Measurements from ENCODE around the gene CSRNP3.

Gene CSRNP3

DNA sequence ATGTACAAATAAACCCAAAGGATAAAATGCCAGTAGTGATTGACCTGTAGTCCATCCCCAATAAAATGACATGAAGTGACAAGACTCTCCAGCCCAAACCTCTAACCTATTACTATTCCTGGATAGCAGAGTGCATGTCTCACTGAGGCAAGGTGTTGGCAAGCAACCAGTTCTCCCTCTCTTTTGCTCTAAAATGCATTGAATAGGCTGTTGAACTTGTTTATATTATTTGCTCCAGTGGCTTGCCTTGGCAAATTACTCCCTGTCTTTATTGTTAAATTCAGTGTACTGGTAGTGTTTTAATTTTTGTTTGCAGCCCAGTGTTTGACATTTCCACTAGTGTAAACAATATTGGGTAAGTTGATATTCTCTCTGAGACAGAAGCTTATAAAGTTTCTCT, 70.5 kb downstream of the CSRNP3 start:
- in situ Hi-C loops (cut with HindIII; ENCODE audit: low sequenced_read_pairs) = no loop called here
- TF ChIP-seq, protein P1, sequence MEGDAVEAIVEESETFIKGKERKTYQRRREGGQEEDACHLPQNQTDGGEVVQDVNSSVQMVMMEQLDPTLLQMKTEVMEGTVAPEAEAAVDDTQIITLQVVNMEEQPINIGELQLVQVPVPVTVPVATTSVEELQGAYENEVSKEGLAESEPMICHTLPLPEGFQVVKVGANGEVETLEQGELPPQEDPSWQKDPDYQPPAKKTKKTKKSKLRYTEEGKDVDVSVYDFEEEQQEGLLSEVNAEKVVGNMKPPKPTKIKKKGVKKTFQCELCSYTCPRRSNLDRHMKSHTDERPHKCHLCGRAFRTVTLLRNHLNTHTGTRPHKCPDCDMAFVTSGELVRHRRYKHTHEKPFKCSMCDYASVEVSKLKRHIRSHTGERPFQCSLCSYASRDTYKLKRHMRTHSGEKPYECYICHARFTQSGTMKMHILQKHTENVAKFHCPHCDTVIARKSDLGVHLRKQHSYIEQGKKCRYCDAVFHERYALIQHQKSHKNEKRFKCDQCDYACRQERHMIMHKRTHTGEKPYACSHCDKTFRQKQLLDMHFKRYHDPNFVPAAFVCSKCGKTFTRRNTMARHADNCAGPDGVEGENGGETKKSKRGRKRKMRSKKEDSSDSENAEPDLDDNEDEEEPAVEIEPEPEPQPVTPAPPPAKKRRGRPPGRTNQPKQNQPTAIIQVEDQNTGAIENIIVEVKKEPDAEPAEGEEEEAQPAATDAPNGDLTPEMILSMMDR (IDR thresholded peaks at IDR 0.05; ENCODE audit: low read depth, low read length) = no peak
- DNase-seq (ENCODE audit: low read depth, low spot score) = no peak
- no peak overlapping the region for H3K4me3 ChIP-seq (ENCODE audit: low read depth, low read length)

- in situ Hi-C loops (cut with HindIII; ENCODE audit: low sequenced_read_pairs) = no loop called here
- H3K4me3 ChIP-seq (ENCODE audit: low read depth, low read length) = no peak overlapping the region
- DNase-seq (ENCODE audit: low read depth, low spot score) = no peak
- TF ChIP-seq, protein P1 (IDR thresholded peaks at IDR 0.05; ENCODE audit: low read depth, low read length) = no peak
Observed at GRCh38 chr2:165544897-165545296, 75.4 kb downstream of the CSRNP3 start.

DNA sequence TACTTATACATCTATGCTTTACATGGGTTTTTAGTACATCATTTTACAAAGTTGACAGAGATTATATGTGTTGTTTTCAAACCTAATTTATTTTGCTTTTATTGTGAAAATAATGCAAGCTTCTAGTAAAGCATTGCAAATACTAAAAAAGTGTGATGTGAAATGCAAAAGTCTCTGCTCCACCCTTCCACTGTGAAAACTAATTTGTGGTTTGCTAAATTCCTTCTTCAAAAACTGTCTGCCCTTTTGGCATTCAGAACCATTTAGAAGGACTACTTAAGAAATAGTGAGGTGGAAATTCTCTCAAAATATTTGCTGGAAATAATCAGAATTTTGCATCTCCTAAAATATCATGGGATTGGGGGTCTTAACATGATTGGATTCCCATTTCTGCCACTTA, 78.4 kb downstream of the CSRNP3 start:
- TF ChIP-seq, protein P1 (IDR thresholded peaks at IDR 0.05; ENCODE audit: low read depth, low read length) = no peak
- in situ Hi-C loops (cut with HindIII; ENCODE audit: low sequenced_read_pairs) = no loop called here
- H3K4me3 ChIP-seq (ENCODE audit: low read depth, low read length) = no peak overlapping the region
- no peak for DNase-seq (ENCODE audit: low read depth, low spot score)

- TF ChIP-seq, protein P1 (IDR thresholded peaks at IDR 0.05; ENCODE audit: low read depth, low read length) = no peak
- no peak for DNase-seq (ENCODE audit: low read depth, low spot score)
- in situ Hi-C loops (cut with HindIII; ENCODE audit: low sequenced_read_pairs) = no loop called here
- no peak overlapping the region for H3K4me3 ChIP-seq (ENCODE audit: low read depth, low read length)
Observed at GRCh38 chr2:165549619-165550018, 80.1 kb downstream of the CSRNP3 start.

DNA sequence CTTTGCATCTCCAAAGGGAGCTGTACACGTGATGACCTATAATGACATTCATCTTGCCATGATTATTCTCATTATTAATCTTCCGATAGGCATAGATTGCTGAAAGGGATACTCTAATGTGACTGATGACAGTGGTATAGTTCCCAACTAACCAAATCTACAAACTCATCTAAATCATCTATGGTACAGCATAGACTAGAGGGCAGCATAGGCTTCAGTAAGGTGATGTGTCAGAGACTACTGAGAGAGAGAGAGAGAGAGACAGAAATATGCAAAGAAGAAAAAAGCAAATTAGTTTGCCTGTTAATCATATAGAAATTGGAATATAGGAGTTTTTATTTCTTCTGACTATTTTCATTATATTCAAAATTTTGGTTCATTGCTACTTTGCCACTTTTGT, 89.3 kb downstream of the CSRNP3 start:
- TF ChIP-seq, protein P1 (IDR thresholded peaks at IDR 0.05; ENCODE audit: low read depth, low read length) = no peak
- H3K4me3 ChIP-seq (ENCODE audit: low read depth, low read length) = no peak overlapping the region
- in situ Hi-C loops (cut with HindIII; ENCODE audit: low sequenced_read_pairs) = no loop called here
- DNase-seq (ENCODE audit: low read depth, low spot score) = no peak

DNA sequence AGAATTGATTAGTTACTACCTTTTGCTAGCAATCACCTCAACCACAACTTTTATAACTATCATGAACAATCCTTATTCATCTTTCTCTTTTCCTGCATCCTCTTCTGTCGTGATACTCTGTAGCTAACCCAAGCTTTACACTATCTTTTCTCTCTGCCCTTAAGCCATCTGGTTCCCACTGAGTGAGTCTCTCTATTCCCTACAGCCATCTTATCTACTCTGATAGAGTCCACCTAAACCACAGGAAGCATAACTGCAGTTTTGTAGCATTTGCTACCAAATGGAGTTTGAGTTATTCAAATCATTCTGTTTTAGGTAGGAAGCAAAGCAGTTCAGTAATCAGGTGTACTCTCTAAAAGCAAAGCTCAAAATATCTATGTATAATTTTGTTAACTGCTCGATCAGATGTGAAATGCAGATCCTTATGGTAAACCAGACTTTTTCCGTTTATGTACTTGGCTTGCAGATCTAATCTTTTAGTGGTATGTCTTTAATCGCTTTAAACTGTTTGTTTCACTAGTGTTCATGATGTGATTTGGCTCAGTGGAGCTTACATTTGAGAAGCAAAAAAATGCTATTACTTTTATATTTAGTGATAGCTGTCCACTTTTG, 91.0 kb downstream of the CSRNP3 start:
- TF ChIP-seq, protein P1 (IDR thresholded peaks at IDR 0.05; ENCODE audit: low read depth, low read length) = no peak
- H3K4me3 ChIP-seq (ENCODE audit: low read depth, low read length) = no peak overlapping the region
- in situ Hi-C loops (cut with HindIII; ENCODE audit: low sequenced_read_pairs) = no loop called here
- no peak for DNase-seq (ENCODE audit: low read depth, low spot score)

All from astrocyte of the spinal cord (primary cell).